ENCODE results near the gene ABI3BP.

Gene ABI3BP

DNA sequence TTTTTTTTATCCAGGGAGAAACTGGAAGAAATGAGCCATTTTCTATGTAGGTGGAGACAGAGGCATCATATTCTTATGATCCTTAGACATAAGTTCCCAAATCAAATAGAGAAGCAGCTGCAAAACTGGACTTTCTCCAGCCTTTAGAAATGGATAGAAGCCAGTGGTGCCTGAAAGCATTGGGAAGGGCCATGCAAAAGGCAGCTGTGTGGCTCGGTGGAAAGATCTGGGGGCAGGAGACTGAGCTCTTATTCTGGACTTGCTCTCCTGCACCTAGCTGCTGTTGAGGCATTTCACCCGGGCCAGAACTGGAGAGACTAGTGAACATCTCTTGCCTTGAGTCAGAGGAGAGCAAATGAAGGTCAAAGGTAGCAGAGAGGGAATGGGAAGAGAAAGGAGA lies 210.9 kb downstream of the ABI3BP start:
- H3K27ac ChIP-seq: no peak overlapping the region
- peaks cover 10 to 30% (median 15%) of the 10 kb centered on the region in 3 donors for H3K36me3 ChIP-seq
- H3K4me1 ChIP-seq: peaks cover 0 to 13% (median 5%) of the 10 kb centered on the region in 4 donors
- no peak overlapping the region for H3K4me3 ChIP-seq
- TF ChIP-seq, protein P1, sequence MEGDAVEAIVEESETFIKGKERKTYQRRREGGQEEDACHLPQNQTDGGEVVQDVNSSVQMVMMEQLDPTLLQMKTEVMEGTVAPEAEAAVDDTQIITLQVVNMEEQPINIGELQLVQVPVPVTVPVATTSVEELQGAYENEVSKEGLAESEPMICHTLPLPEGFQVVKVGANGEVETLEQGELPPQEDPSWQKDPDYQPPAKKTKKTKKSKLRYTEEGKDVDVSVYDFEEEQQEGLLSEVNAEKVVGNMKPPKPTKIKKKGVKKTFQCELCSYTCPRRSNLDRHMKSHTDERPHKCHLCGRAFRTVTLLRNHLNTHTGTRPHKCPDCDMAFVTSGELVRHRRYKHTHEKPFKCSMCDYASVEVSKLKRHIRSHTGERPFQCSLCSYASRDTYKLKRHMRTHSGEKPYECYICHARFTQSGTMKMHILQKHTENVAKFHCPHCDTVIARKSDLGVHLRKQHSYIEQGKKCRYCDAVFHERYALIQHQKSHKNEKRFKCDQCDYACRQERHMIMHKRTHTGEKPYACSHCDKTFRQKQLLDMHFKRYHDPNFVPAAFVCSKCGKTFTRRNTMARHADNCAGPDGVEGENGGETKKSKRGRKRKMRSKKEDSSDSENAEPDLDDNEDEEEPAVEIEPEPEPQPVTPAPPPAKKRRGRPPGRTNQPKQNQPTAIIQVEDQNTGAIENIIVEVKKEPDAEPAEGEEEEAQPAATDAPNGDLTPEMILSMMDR (IDR thresholded peaks at IDR 0.05): no peak
- no peaks in the 10 kb centered on the region for H3K27me3 ChIP-seq
- DNase-seq: no peak
- intact Hi-C loops (cut with DNase I; ENCODE audit: low total_unique reads): no loop called here
- peaks cover 0 to 15% (median 0%) of the 10 kb centered on the region in 3 donors for H3K9me3 ChIP-seq

DNA sequence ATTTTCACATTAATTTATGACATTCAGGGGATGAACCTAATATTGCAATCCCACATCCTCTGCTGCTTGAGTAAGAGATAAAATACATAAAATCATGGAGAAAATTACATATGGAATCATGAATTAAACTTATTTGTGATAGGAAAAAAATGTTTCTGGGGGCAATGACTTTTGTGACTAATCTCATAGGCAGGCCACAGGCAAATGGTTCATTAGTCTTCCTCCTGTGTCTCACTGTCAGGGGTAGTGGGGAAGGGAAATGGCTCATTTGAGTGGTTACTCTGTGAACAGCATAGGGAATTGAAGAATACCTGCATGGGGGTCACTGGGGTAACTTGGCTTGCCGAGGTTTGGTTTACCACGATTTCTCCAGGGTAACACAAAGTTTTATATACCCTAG lies 211.9 kb downstream of the ABI3BP start:
- peaks cover 0 to 13% (median 5%) of the 10 kb centered on the region in 4 donors for H3K4me1 ChIP-seq
- no peak for DNase-seq
- no peak overlapping the region for H3K4me3 ChIP-seq
- peaks cover 19 to 35% (median 21%) of the 10 kb centered on the region in 3 donors for H3K36me3 ChIP-seq
- peaks cover 0 to 11% (median 0%) of the 10 kb centered on the region in 3 donors for H3K9me3 ChIP-seq
- intact Hi-C loops (cut with DNase I; ENCODE audit: low total_unique reads): no loop called here
- TF ChIP-seq, protein P1 (IDR thresholded peaks at IDR 0.05): no peak
- H3K27me3 ChIP-seq: no peaks in the 10 kb centered on the region
- H3K27ac ChIP-seq: no peak overlapping the region

DNA sequence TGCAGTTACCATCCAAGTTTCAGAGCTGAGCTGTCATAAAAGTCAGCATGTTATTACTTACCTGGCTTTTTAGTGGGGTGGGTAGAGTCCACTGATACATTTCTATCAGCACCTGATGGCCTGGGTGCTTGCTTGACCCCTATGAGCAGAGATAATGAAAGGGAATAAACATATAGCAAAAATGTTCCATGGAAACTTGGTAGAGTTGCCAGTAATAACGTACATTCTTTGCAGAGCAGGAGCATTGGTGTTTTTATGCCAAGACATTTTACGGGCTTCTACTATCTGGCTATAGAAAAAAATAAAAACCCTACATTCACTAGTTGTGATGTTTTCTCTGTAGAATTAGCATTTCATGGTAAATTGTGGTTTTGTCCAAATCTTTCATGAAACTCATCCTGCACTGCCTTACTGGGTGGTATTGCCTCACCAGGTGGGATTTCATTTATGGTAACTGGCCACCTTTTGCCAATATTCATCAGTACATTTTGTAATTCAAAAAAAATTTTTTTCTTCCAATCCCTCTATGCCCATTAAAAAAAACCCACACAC lies 213.1 kb downstream of the ABI3BP start:
- Histone ChIP-seq H3K36me3 (peaks cover 12 to 26% (median 20%) of the 10 kb centered on the region in 3 donors), H3K27ac (no peak overlapping the region), H3K4me1 (peaks cover 0 to 13% (median 5%) of the 10 kb centered on the region in 4 donors), H3K9me3 (no peaks in the 10 kb centered on the region), H3K4me3 (no peak overlapping the region), H3K27me3 (no peaks in the 10 kb centered on the region)
- TF ChIP-seq, protein P1 (IDR thresholded peaks at IDR 0.05): no peak
- DNase-seq: no peak
- intact Hi-C loops (cut with DNase I; ENCODE audit: low total_unique reads): no loop called here

DNA sequence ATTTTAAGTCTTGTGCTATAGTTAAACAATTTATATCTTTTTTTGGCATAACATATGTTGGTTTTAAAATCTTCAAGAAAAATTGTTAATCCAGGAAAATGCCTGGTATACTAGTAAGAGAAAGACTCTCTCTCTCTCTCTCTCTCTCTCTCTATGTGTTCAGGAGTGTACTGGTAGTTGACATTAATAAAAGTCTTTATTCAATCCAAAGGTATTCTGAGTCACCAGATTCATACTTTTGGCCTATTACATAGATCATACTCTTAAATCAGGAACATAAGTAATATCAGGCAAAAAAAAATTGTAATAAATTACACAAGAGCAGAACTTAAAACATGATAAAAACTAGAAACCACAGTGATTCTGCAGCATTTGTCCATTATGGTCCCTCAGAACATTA lies 213.7 kb downstream of the ABI3BP start:
- TF ChIP-seq, protein P1 (IDR thresholded peaks at IDR 0.05): no peak
- no peak for DNase-seq
- intact Hi-C loops (cut with DNase I; ENCODE audit: low total_unique reads): no loop called here
- Histone ChIP-seq H3K36me3 (peaks cover 15 to 26% (median 21%) of the 10 kb centered on the region in 3 donors), H3K4me3 (no peak overlapping the region), H3K9me3 (no peaks in the 10 kb centered on the region), H3K27ac (no peak overlapping the region), H3K4me1 (peaks cover 0 to 13% (median 5%) of the 10 kb centered on the region in 4 donors), H3K27me3 (no peaks in the 10 kb centered on the region)

DNA sequence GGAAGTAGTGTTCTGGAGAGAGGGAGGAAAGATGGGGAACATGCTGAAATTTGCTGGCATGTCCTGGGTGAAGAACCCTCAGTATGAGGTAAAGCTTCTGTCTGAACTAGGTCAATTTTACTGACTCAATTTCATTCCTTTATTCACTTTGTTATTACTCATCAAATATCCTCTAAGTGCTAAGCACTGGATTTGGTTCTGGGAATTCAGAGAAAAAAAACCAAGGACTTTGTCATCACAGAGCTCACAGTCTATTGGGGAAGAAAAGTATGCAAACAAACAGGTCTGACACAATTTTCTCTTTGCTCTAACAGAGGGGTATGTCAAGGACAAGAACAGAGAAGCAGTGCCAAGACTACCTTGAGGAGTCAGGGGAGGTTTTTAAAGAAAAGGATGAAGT lies 215.9 kb downstream of the ABI3BP start:
- Histone ChIP-seq H3K36me3 (peaks cover 19 to 35% (median 35%) of the 10 kb centered on the region in 3 donors), H3K4me1 (peaks cover 0 to under 1% (median under 1%) of the 10 kb centered on the region in 4 donors), H3K27ac (no peak overlapping the region), H3K27me3 (no peaks in the 10 kb centered on the region), H3K4me3 (no peak overlapping the region), H3K9me3 (no peaks in the 10 kb centered on the region)
- no peak for DNase-seq
- TF ChIP-seq, protein P1 (IDR thresholded peaks at IDR 0.05): no peak
- intact Hi-C loops (cut with DNase I; ENCODE audit: low total_unique reads): no loop called here
